ENCODE data around the gene ARHGAP6.
"Not testable (repeated sequence)": the region's sequence is repeated elsewhere in the genome, so short reads cannot be mapped to it uniquely, and the experiment has no call there.

Gene ARHGAP6

GRCh38 chrX:11619441-11619840 is 46.3 kb downstream of the ARHGAP6 start:
- no peak for DNase-seq (ENCODE audit: extremely low read depth, low read depth)
- TF ChIP-seq CTCF (IDR thresholded peaks at IDR 0.05; ENCODE audit: low read depth, low read length), result no peak

GRCh38 chrX:11614253-11614652 is 51.5 kb downstream of the ARHGAP6 start:
- DNase-seq (ENCODE audit: extremely low read depth, low read depth), result not testable (repeated sequence)

- no peak for TF ChIP-seq CTCF (IDR thresholded peaks at IDR 0.05; ENCODE audit: low read depth, low read length)
- DNase-seq (ENCODE audit: extremely low read depth, low read depth), result no peak
Measured at GRCh38 chrX:11611965-11612364, 53.8 kb downstream of the ARHGAP6 start.

- DNase-seq (ENCODE audit: extremely low read depth, low read depth), result no peak
- TF ChIP-seq CTCF (IDR thresholded peaks at IDR 0.05; ENCODE audit: low read depth, low read length), result no peak
Measured at GRCh38 chrX:11611161-11611560, 54.6 kb downstream of the ARHGAP6 start.

- DNase-seq (ENCODE audit: extremely low read depth, low read depth), result no peak
- no peak for TF ChIP-seq CTCF (IDR thresholded peaks at IDR 0.05; ENCODE audit: low read depth, low read length)
Measured at GRCh38 chrX:11609109-11609508, 56.6 kb downstream of the ARHGAP6 start.

GRCh38 chrX:11606408-11606807 is 59.3 kb downstream of the ARHGAP6 start:
- no peak for DNase-seq (ENCODE audit: extremely low read depth, low read depth)
- no peak for TF ChIP-seq CTCF (IDR thresholded peaks at IDR 0.05; ENCODE audit: low read depth, low read length)

GRCh38 chrX:11600578-11600977 is 65.1 kb downstream of the ARHGAP6 start:
- no peak for DNase-seq (ENCODE audit: extremely low read depth, low read depth)
- TF ChIP-seq CTCF (IDR thresholded peaks at IDR 0.05; ENCODE audit: low read depth, low read length), result no peak

GRCh38 chrX:11597479-11597878 is 68.2 kb downstream of the ARHGAP6 start:
- DNase-seq (ENCODE audit: extremely low read depth, low read depth), result no peak
- no peak for TF ChIP-seq CTCF (IDR thresholded peaks at IDR 0.05; ENCODE audit: low read depth, low read length)
